NCI-H2029 treated with DMSO at 0.1 percent for 48 hours (cell line): ENCODE results near the gene BLVRA.

Experiments used
- DNase-seq: peaks from one replicate; lab custom pipeline; 2025; lab: John Stamatoyannopoulos, UW

Gene BLVRA

DNA sequence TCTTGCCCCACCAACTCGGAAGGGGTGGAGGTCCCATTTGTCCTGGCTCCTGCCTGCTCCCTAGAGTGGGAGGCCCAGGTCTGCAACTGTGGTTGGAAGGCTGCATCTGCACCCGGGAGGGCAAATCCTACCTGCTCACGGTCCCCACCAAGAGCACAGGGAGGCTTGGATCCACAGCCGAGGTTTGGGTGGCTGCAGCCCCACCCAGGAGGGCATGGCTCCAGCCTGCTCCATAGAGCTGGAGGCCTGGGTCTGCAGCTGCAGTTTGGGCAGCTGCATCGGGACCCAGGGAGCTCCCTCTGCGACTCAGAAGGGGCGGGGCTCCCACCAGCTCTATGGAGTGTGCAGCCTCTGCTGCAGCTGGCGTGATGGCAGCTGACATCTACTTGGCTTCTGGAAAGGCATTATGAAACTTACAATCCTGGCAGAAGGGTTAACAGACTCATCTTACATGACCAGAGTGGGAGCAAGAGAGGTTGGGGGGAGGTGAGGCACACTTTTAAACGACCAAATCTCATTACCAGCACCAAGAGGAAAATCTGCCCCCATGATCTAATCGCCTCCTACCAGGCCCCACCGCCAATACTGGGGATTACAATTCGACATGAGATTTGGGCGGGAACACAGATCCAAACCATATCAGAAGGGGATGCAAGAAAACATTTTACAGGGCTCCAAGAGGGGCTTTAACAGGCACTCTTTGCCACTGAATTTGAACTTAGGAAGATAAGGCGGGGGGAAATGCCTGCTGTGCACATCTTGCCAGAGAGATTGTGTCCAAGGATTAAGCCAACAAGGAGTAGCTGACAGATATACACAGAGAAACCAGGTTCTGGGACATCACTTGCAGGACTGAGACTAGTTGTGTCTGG lies 8.2 kb upstream of the BLVRA start:
- no peak for DNase-seq

DNA sequence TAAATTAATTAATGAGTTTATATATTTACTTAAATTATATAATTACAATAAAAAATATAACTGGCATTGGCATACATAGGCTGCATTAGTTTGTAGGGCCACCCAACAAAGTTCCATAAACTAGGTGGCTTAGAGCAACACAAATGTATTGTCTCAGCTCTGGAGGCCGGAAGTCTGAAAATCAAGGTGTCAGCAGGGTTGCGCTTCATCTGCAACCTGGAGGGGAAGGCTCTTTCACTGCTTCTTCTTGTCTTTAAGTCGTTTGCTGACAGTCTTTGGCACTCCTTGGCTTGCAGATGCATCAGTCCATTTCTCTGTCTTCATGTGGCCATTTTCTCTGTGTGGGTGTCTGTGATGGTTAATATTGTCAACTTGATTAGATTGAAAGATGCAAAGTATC lies 6.1 kb upstream of the BLVRA start:
- no peak for DNase-seq

DNA sequence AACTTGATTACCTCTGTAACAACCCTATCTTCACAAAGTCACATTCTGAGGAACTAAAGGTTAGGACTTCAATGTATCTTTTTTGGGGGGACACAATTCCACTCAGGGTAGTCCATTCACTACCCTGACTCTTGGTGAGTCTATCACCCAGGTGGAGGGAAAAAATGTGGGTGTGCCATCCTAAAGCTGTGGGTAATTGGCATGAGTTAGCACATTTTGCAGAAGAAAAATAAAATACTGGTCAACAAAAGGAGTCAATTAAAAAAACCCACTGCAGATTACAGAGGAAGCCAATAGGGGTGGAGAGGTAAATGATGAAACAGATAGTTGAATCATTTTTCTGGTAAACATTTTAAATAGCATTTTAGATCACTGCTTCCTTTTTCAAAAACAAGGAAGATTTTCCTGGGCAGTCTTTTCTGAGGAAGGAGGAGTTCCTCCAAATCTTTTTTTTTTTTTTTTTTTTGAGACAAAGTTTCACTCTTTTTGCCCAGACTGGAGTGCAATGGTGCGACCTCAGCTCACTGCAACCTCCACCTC lies 5.1 kb upstream of the BLVRA start:
- DNase-seq = no peak

DNA sequence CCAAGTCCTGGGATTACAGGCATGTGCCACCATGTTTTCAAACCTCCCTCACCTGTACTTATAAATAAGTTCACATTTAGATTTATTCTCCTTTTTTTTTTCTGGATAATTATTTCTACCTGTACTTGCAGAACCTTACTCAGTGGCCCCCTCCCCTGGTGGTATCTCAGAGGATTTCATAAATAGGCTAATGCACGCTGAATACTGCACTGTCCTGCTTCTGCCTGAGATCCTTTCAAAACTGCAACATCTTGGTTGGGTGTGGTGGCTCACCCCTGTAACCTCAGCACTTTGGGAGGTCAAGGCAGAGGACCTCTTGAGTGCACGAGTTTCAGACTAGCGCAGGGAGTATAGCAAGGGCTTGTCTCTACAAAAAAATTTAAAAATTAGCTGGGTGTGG lies 4.6 kb upstream of the BLVRA start:
- no peak for DNase-seq

DNA sequence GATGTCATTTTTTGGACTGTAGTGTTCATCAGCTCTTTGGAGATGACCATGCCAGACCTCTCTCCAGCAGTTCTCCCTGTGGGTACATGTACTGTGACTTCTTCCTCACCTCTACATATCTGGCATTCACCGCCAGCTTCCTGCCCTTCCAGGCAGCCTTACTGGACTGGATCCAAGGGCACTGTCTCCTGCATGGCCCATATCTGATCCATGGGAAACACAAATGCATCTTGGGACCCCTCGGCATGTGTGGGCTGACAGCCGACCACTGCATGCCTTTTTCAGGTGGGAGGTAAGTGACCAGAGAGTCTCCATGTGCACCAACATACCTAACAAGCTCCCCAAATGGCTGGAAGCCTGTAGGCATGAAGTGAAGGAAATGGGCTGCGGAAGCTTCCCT lies 3.9 kb upstream of the BLVRA start:
- no peak for DNase-seq

DNA sequence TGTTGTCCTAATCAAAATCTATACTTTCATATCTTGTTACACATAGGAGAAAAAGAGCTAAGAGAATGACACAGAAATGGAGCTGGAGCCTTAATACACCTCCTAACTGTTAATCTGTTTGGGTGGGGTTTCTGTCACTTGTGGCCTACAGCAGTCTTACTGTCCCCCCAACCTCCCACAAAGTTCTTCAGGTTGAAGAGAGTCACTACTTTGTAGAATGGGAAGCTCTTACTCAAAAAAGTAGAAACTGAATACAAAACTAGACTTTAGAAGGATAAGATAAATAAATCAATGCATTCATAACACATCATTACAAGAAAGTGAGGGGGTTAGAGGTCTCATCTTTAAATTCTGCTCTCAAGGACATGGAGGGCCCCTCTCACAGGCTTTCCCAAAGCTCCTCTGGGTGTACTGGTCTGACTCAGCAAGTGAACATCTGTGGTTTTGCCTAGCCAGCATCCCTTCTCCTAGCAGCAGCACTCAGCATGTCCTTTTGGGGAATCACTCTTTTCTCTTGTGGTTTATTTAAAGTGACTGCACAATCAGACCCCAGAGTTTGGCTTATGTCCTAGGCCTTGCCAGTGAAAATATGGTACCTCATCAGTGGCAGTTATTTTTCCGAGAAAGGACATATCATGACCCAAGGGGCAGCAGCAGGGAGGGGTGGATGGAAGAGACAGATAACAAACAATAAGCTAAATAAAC lies 2.0 kb upstream of the BLVRA start:
- no peak for DNase-seq

DNA sequence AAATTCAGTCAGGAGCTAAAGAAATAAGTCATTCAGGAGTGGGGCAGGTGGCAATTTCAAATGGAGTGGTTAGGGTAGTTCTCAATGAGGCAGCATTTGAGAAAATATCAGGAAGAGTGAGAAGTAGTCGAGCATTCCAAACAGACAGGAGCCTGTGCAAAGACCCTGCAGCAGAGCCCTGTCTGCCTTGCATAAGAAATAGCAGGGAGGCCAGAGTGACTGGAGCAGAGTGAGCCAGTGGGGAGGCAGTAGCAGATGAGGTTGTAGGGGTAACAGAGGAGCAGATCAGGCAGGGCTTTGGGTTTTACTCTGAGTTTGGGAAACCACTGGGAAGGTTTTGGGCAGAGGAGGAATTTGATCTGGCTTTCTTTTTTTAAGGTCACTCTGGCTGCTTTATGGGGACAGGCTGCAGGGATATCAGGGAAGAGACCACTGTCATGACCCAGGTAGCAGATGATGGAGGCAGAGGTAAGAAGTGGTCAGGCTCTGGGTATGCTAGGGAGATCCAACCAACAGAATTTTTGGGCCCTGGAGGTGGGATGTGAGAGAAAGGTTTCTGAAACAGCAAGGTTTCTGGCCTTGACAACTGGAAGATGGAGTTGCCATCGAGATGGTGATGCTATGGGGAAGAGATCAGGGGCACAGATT lies 1.3 kb upstream of the BLVRA start:
- DNase-seq = no peak

DNA sequence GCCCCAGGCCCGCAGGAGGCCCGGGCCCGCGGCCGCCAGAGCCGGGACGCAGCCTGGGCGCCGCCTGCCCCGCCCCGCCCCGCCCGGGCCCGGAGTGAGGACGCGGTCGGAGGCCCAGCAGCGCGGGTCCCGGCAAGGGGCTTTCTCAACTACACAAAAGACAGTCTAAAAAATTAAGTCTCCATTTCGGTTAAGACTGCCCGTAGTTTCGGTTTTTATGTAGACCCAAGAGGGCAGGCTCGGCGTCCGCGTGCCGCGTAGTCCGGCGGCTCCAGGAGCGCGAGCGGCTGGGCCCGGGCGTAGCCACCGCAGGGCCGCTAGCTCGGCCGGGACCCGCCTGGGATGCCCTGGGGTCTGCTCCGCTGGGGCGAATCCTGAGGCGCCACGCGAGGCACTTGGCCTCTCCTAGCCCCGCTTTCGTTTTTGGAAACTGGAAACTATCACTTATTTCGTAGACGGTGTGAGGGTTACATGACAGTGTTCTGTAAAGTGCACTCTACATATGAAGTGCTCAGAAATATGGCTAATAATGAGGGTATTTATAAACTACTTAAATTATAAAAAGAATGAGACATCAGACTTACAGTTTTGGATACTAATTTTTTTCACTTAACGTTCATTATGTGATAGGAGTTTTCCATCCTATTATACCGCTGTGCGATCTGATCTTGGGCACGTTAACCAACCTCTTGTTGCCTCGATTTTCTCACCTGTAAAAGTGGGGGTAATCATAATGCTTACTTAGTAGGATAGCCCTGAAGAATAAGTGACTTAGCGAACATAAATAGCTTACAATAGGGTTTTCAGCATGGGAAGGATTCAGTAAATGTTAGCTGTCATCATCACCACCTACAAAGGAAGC lies 573 bp downstream of the BLVRA start:
- DNase-seq = no peak

DNA sequence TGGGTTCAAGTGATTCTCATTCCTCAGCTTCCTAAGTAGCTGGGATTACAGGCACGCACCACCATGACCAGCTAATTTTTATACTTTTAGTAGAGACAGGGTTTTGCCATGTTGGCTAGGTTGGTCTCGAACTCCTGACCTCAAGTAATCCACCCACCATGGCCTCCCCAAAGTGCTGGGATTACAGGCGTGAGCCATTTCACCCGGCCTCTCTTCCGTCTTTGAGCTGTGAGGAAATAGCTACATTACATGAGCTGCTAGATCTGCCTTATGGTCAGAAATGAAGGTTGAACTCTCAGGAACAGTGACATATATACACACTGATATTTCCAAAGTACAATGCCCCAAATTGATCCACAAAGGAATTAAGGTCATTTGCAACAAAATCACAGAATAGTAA lies 2.4 kb downstream of the BLVRA start:
- no peak for DNase-seq

DNA sequence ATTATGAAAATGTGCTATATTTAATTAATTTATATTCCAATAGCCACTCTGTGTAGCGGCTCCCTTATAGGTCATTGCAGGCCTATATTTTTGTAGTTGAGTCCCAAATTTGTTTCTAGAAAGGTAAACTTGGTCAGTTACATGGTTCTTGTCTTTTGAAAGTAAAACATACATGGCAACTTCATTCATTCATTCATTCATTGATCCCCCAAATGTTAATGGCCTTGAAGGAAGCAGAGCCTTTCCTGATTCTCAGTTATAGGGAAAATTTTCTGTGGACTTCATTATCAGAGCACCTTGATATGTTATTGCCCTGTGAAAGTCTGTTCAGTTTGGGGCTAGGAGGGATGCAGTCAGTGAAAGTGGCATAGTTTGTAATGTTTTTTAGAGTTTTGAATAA lies 2.9 kb downstream of the BLVRA start:
- DNase-seq = no peak

DNA sequence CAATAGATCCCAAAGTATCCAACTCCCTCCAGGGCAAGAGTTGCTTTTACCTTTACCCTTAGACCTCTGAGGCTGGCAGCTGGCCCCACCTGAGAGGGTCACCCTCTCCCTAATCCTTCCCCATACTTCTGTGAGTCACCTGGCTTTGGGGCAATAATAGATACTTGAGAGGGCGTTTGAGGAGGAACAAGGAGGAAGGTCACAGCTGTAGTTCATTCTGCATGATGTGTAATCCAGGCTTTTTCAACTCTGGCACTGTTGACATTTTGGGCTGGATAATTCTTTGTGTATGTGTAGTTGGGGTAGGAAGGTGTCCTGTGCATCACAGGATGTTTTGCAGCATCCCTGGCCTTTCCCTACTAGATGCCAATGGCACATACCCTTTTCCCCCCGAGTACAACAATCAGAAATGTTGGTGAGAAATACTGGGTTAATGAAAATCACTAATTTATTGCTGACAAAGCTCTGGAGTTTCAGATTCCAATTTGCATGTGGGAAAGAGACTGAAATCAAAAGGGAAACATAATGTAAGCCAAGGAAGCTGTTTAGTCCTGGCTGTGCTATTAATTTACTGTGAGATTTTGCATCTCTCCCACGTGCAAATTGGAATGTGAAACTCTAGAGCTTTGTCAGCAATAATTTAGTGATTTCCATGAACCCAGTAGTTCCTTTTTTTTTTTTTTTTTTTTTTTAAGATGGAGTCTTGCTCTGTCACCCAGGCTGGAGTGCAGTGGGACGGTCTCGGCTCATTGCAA lies 3.6 kb downstream of the BLVRA start:
- DNase-seq = no peak

DNA sequence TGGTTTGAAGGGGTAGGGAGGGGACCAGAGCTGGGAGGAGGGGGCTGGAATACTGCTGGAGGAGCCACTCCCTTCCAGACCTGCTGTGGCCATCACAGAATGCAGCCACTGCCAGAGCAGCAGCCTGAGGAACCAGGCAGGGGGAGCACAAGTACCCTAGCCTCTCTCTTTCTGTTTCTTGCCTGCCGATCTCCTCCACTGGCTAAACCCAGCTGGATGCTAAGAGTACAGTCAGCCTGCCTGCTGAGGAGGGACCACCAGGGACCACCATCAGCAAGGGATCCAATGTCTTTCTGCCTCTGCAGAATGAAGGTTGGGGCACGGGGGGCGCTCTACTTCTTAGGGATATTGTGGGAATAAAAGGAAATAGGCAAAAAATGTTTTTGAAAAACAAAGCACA lies 4.7 kb downstream of the BLVRA start:
- DNase-seq = no peak

DNA sequence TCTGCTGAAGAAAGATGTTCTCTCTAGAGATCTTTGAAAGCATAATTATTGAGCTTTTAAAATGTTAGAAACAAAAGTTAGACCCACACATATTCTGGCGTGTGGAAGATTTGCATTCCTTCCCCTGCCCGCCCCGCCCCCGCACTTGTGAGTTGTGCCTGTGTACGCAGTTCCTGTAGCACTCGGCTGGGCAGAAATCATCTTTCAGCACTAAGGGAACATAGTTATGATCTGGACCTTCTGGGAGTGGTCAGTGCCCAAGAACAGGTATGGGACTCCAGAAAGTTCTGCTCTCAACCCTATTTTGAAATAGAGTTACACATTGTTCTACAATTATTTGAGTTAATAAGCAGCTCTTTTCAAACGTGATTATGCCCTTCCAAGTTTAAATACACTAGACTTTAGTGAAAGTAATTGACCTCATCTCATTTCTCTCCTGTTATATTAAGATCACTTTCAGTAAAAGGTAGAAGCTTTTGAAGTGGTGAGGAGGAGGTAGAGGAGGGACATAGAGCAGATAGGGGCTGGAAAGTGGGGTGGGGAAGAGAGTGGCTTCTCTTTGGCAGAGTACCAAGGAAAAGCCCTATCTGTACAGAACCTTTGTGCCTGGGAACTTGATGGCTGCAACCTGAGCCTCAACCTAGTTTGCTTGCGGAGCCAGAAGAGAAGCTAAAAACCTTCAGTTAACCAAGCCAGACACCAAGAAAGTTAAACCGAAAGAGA lies 5.7 kb downstream of the BLVRA start:
- DNase-seq = no peak

DNA sequence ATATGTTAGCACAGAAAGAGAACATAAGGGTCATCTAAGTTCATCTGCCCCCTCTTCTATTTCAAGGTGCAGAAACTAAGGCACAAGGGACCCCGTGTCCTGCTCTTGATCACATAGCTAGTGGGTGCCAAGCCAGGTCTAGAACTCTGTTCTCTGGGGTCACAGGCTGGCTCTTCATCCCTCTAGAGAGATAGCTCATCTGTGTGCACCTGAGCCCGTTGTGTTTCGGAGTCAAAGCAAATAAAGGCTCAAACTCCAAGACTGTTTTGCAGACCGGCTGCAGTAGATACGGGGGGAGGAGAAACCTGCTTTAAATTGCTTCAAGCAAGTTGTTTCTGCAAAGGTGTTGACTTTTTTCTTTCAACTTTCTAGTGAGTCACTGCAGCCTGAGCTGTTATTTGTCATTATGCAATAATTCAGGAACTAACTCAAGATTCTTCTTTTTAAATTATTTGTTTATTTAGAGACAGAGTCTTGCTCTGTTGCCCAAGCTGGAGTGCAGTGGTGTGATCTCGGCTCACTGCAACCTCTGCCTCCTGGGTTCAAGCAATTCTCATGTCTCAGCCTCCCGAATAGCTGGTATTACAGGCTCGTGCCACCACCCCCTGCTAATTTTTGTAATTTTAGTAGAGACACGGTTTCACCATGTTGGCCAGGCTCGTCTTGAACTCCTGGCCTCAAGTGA lies 6.5 kb downstream of the BLVRA start:
- no peak for DNase-seq

DNA sequence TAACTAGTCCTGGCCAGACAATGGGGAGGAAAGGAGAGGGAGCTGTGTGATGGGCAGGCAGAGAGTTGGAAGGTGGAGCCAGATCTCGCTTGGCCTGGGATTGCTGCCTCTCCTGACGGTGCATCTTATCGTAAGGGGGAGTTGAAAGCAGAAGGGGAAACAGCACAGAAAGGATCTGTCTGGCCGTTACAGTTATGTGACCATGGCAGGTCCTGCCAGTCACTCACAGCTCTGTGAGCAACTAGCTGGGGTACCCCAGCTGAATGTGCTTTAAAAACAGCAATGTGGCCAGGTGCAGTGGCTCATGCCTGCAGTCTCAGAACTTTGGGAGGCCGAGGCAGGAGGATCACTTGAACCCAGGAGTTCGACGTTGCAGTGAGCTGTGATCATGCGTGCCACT lies 8.1 kb downstream of the BLVRA start:
- no peak for DNase-seq

DNA sequence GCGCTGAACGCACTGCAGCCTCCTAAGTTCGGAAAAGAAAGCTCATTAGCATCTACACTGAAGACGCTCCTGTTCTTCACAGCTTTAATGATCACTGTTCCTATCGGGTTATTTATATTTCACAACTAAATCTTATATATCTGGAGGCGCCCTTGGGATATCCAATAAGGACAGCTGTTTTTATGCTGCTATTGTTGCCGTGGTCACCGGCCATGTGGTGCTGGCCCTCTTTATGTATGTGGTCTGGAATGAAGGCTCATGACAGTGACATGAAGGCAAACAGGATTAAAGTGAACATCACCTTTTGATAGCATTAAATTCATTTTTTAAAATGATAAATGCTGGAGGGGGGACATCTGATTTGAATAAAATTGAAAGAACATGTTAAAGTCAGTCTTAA lies 8.8 kb downstream of the BLVRA start:
- no peak for DNase-seq

DNA sequence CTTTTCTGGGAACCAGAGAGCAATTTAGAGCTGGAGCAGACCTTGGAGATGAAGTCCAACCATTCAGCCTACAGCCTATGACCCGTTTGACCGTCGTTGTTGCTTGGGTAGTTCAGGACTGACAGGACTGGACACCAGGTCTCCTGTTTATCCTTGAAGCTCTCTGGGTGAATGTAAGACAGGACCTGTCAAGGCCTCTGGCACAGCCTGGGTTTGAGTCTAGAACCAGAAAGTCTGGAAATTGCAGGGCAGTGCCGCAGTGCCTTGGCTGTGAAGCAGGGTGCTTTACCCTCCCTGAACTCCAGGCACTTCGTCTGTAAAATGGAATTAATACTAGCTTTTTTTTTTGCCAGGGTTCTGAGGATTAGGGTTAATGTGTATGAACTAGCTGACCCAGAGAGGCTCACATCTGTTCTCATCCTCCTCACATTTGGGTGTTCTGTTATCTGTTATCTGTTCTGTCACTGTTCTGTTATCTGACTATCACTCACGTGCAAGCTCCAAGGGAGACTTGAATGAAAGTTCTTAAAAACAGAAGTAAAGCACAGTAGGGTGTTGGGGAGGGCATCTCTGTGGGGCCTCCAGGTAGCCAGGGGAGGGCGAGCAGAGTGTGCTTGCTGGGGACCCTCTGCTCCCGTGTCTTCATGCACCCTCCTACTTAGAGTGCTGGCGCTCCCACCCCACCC lies 9.9 kb downstream of the BLVRA start:
- DNase-seq = no peak

DNA sequence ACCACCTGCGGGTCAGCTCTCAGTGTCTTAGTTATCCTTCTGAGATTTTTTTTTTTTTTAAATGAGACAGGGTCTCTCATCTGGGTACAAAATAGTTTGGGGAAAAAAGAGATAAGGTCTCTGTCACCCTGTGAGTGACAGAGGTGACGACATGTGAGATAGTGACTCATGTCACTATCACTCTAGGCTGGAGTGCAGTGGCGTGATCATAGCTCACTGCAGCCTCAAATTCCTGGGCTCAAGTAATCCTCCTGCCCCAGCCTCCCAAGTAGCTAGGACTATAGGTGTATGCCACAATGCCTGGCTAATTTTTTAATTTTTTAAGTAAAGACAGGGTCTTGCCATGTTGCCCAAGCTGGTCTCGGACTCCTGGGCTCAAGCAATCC lies 10.4 kb downstream of the BLVRA start:
- DNase-seq = no peak

DNA sequence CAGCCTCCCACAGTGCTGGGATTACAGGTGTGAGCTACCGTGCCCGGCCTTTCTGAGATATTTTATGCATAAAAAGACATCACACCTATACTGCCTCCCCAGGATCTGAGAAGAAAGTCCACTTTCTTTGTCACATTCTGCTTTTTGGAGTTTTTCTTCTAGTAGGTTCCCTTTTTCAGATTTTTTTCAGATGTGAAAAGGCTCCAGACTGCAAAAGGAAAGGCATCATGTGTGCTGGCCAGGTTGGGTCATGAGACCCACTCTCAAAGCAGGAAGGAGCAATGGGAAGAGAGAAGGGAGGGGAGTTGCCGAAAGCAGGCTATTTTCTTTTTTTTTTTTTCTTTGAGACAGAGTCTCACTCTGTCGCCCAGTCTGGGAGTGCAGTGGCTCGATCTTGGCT lies 10.8 kb downstream of the BLVRA start:
- DNase-seq = no peak
